Stimulated activated CD4-positive, alpha-beta T cell treated with anti-CD3 and anti-CD28 coated beads, Interleukin-1b, Interleukin-23, amount 100 ng/mL, for 48 hours (primary cell): Measurements from ENCODE around the gene MARS1.
"Not testable (repeated sequence)": the region's sequence is repeated elsewhere in the genome, so short reads cannot be mapped to it uniquely, and the experiment has no call there.

ENCODE experiments used
- DNase-seq: peaks from one replicate; pipeline ENCODE4 v3.0.0-alpha.2; 2020

Gene MARS1

DNA sequence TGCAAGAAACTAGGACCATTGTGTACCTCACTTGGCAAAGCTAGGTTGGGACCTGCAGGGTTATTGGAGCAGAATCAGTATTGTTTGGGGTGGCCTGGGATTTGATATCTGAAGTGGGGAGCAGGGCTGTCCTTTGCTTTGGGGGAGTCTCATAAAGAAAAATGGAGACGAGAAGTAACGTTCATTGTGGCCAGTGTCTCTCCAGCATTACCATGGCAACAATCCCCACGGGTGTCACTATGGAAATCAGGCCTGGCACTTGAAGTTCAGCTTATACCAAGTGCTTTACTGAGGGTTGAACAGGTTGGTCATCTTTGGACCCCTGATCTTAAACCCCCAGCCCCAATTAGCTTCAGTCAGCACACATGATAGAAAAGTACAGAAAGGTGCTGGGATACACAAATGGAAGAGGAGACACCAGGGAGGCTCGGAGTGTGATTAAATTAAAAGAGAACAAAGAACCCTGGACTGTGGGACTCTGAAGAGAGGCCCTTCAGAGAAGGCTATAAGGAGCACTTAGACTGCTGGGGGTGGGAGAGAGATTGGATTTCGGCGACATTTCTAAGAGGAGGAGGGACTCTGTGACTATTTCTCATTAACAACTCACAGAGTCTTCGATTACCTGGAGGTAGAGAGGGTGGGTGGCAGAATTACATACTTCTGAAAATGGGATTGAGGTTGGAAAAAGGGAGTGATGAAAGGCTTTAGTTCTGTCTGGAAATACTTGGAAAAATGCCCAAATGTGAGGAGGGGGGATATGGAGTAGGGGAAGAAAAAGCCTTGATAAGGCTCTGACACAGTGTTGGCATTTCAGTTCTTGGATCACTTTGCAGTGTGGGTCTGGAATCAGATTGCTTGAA, 65.7 kb downstream of the MARS1 start:
- DNase-seq, result no peak

DNA sequence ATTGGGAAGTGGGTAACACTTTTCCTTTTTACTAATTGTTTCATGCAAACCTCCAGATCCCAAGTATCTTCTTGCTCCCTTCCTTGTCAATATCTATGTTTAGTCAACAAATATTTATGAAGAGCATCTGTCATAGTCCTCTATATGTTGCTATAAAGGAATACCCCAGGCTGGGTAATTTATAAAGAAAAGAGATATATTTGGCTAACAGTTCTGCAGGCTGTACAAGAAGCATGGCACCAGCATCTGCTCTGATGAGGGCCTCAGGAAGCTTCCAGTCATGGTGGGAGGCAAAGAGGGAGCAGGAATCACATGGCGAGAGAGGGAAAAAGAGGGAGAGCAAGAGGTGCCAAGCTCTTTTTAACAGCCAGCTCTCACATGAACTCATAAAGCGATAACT, 66.6 kb downstream of the MARS1 start:
- no peak for DNase-seq

DNA sequence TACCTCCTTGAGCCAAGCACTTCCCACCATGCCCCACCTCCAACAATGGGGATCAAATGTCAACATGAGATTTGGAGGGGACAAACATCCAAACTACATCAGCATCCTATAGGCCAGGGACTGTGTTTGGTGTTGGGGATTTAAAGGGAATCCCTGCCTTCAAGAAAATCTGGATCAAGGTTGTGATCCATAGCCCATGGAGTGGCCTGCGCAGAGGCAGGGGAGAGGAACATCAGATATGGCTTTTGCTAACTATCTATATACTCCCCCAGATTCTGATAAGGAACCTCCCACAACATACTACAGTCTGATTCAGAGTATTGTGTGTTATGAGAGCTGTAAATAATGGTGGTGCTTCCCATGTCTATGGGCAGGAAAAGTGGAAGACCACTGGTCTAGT, 67.0 kb downstream of the MARS1 start:
- DNase-seq, result no peak

DNA sequence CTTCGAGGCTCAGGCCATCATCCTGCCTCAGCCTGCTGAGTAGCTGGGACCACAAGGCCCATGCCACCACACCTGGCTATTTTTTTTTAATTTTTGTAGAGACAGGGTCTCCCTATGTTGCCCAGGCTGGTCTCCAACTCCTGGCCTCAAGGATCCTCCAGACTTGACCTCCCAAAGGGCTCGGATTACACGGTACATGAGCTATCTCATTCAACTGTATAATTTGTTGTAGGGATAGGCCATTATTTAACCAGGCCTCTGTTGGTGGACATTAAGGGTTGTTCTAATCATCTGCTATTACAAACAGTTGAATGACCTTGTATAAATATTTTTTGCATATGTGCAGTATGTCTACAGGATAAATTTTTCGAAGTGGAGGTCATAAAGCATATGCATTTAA, 71.0 kb downstream of the MARS1 start:
- DNase-seq, result no peak

DNA sequence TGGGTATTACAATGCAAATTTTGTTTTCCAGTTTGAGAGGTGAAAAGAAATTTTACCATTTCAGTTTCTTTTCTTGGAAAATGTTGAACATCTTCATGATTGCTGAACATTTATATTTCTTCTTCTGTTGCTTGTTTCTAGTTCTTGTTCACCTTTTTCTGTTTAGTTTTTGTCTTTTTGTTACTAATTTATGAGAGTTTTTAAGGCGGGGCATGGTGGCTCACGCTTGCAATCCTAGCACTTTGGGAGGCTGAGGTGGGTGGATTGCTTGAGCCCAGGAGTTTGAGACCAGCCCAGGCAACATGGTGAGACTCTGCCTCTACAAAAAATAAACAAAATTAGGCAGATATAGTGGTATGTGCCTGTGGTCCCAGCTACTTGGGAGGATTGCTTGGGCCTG, 72.6 kb downstream of the MARS1 start:
- no peak for DNase-seq

DNA sequence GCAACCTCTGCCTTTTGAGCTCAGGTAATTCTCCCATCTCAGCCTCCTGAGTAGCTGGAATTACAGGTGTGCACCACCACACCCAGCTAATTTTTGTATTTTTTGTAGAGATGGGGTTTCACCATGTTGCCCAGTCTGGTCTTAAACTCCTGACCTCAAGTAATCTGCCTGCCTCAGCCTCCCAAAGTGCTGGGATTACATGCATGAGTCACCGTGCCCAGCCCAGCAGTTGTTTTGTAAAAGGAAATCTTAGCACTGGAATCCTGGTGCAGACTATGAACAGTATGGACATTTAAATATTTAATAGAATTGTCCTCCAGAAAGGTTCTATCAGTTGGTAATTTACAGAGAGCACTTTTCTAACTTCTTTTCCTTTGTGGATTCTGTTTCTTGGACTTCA, 73.2 kb downstream of the MARS1 start:
- DNase-seq, result not testable (repeated sequence)

DNA sequence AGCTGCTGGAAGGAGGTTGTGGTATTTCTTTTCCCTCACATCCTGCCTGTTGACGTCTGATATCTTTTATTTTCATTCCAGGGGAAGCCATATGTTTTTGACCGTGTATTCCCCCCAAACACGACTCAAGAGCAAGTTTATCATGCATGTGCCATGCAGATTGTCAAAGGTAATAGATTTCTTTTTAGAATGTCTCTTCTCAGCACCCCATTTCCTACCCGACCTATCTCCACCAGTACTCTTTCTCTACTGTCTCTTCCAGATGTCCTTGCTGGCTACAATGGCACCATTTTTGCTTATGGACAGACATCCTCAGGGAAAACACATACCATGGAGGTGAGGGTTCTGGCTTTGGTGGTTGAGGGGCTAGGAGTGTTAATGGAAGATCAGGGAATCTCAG, 75.5 kb downstream of the MARS1 start:
- DNase-seq, result no peak

DNA sequence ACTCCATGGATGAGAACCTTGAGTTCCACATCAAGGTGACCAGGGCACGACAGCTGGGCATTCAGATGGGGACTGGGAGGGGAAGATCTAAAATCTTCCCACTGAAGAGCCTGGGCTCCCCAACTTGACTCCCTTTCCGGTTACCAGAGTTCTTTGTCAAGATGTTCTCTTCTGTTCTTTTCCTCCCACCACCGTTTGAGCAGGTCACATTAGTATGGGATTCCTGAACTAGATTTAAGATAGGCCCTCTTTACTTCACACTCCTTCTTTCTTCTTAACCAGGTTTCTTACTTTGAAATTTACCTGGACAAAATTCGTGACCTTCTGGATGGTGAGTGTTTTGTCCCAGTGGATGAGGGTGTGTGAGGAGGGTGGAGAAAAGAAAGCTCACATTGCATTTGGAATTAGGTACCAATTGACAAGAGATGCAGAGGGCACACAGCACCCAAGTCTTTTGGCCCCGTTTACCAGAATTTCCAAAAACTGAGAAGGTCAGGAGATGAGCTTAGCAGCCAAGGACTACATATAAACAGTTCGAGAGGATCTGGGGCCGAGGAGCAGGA, 76.4 kb downstream of the MARS1 start:
- no peak for DNase-seq
